Measurements from ENCODE around the gene HES5.

The HES5 gene

GRCh38 chr1:2502210-2502609, 27.9 kb downstream of the HES5 start:
- Histone ChIP-seq H3K4me3 (ENCODE audit: low read depth, low read length) (no peak overlapping the region), H3K27ac (ENCODE audit: low read depth, low read length) (no peak overlapping the region), H3K27me3 (ENCODE audit: control insufficient read depth, insufficient read depth, low read length) (peaks cover 3% of the 10 kb centered on the region; the same call in 1 of the 2 replicates), H3K4me1 (ENCODE audit: control insufficient read depth, insufficient read depth, low read length) (no peaks in the 10 kb centered on the region), H3K36me3 (ENCODE audit: control insufficient read depth, insufficient read depth, low read length) (no peaks in the 10 kb centered on the region), H3K9me3 (ENCODE audit: control insufficient read depth, insufficient read depth, low read depth, low read length) (no peaks in the 10 kb centered on the region), H3K9ac (ENCODE audit: low read length) (no peak overlapping the region)

GRCh38 chr1:2501820-2502119, 28.3 kb downstream of the HES5 start:
- H3K4me1 ChIP-seq (ENCODE audit: control insufficient read depth, insufficient read depth, low read length): no peaks in the 10 kb centered on the region
- no peak overlapping the region for H3K27ac ChIP-seq (ENCODE audit: low read depth, low read length)
- no peak overlapping the region for H3K4me3 ChIP-seq (ENCODE audit: low read depth, low read length)
- no peaks in the 10 kb centered on the region for H3K36me3 ChIP-seq (ENCODE audit: control insufficient read depth, insufficient read depth, low read length)
- H3K9me3 ChIP-seq (ENCODE audit: control insufficient read depth, insufficient read depth, low read depth, low read length): no peaks in the 10 kb centered on the region
- H3K9ac ChIP-seq (ENCODE audit: low read length): no peak overlapping the region
- peaks cover 4% of the 10 kb centered on the region; the same call in 1 of the 2 replicates for H3K27me3 ChIP-seq (ENCODE audit: control insufficient read depth, insufficient read depth, low read length)

GRCh38 chr1:2501041-2501819, 28.8 kb downstream of the HES5 start:
- no peak overlapping the region for H3K9ac ChIP-seq (ENCODE audit: low read length)
- no peaks in the 10 kb centered on the region for H3K36me3 ChIP-seq (ENCODE audit: control insufficient read depth, insufficient read depth, low read length)
- H3K9me3 ChIP-seq (ENCODE audit: control insufficient read depth, insufficient read depth, low read depth, low read length): no peaks in the 10 kb centered on the region
- H3K27ac ChIP-seq (ENCODE audit: low read depth, low read length): no peak overlapping the region
- peaks cover 4% of the 10 kb centered on the region; the same call in 1 of the 2 replicates for H3K27me3 ChIP-seq (ENCODE audit: control insufficient read depth, insufficient read depth, low read length)
- H3K4me3 ChIP-seq (ENCODE audit: low read depth, low read length): no peak overlapping the region
- no peaks in the 10 kb centered on the region for H3K4me1 ChIP-seq (ENCODE audit: control insufficient read depth, insufficient read depth, low read length)

GRCh38 chr1:2499986-2500596, 30.0 kb downstream of the HES5 start:
- H3K4me1 ChIP-seq (ENCODE audit: control insufficient read depth, insufficient read depth, low read length): no peaks in the 10 kb centered on the region
- H3K36me3 ChIP-seq (ENCODE audit: control insufficient read depth, insufficient read depth, low read length): no peaks in the 10 kb centered on the region
- H3K4me3 ChIP-seq (ENCODE audit: low read depth, low read length): no peak overlapping the region
- H3K9ac ChIP-seq (ENCODE audit: low read length): no peak overlapping the region
- H3K9me3 ChIP-seq (ENCODE audit: control insufficient read depth, insufficient read depth, low read depth, low read length): no peaks in the 10 kb centered on the region
- no peak overlapping the region for H3K27ac ChIP-seq (ENCODE audit: low read depth, low read length)
- H3K27me3 ChIP-seq (ENCODE audit: control insufficient read depth, insufficient read depth, low read length): peaks cover 4% of the 10 kb centered on the region; the same call in 1 of the 2 replicates

- H3K36me3 ChIP-seq (ENCODE audit: control insufficient read depth, insufficient read depth, low read length): no peaks in the 10 kb centered on the region
- H3K27ac ChIP-seq (ENCODE audit: low read depth, low read length): no peak overlapping the region
- H3K27me3 ChIP-seq (ENCODE audit: control insufficient read depth, insufficient read depth, low read length): peaks cover 4% of the 10 kb centered on the region; the same call in 1 of the 2 replicates
- H3K9ac ChIP-seq (ENCODE audit: low read length): no peak overlapping the region
- no peaks in the 10 kb centered on the region for H3K9me3 ChIP-seq (ENCODE audit: control insufficient read depth, insufficient read depth, low read depth, low read length)
- no peak overlapping the region for H3K4me3 ChIP-seq (ENCODE audit: low read depth, low read length)
- H3K4me1 ChIP-seq (ENCODE audit: control insufficient read depth, insufficient read depth, low read length): no peaks in the 10 kb centered on the region
Measured at GRCh38 chr1:2499260-2499659, 30.8 kb downstream of the HES5 start.

- no peaks in the 10 kb centered on the region for H3K4me1 ChIP-seq (ENCODE audit: control insufficient read depth, insufficient read depth, low read length)
Measured at GRCh38 chr1:2498648-2499047, 31.4 kb downstream of the HES5 start.

GRCh38 chr1:2497891-2498290, 32.2 kb downstream of the HES5 start:
- Histone ChIP-seq H3K27ac (ENCODE audit: low read depth, low read length) (no peak overlapping the region), H3K27me3 (ENCODE audit: control insufficient read depth, insufficient read depth, low read length) (peaks cover 4% of the 10 kb centered on the region; the same call in 1 of the 2 replicates), H3K9ac (ENCODE audit: low read length) (no peak overlapping the region), H3K4me1 (ENCODE audit: control insufficient read depth, insufficient read depth, low read length) (no peaks in the 10 kb centered on the region), H3K4me3 (ENCODE audit: low read depth, low read length) (no peak overlapping the region), H3K9me3 (ENCODE audit: control insufficient read depth, insufficient read depth, low read depth, low read length) (no peaks in the 10 kb centered on the region), H3K36me3 (ENCODE audit: control insufficient read depth, insufficient read depth, low read length) (no peaks in the 10 kb centered on the region)

More at GRCh38 chr1:2498648-2499047, 31.4 kb downstream of the HES5 start:
- Histone ChIP-seq H3K36me3 (ENCODE audit: control insufficient read depth, insufficient read depth, low read length) (no peaks in the 10 kb centered on the region), H3K9ac (ENCODE audit: low read length) (no peak overlapping the region), H3K27me3 (ENCODE audit: control insufficient read depth, insufficient read depth, low read length) (peaks cover 4% of the 10 kb centered on the region; the same call in 1 of the 2 replicates), H3K9me3 (ENCODE audit: control insufficient read depth, insufficient read depth, low read depth, low read length) (no peaks in the 10 kb centered on the region), H3K4me3 (ENCODE audit: low read depth, low read length) (no peak overlapping the region), H3K27ac (ENCODE audit: low read depth, low read length) (no peak overlapping the region)

GRCh38 chr1:2496746-2497145, 33.3 kb downstream of the HES5 start:
- H3K9me3 ChIP-seq (ENCODE audit: control insufficient read depth, insufficient read depth, low read depth, low read length): no peaks in the 10 kb centered on the region
- H3K27ac ChIP-seq (ENCODE audit: low read depth, low read length): no peak overlapping the region
- H3K9ac ChIP-seq (ENCODE audit: low read length): no peak overlapping the region
- H3K4me3 ChIP-seq (ENCODE audit: low read depth, low read length): no peak overlapping the region
- no peaks in the 10 kb centered on the region for H3K4me1 ChIP-seq (ENCODE audit: control insufficient read depth, insufficient read depth, low read length)
- no peaks in the 10 kb centered on the region for H3K36me3 ChIP-seq (ENCODE audit: control insufficient read depth, insufficient read depth, low read length)
- peaks cover 7% of the 10 kb centered on the region; the same call in 1 of the 2 replicates for H3K27me3 ChIP-seq (ENCODE audit: control insufficient read depth, insufficient read depth, low read length)

GRCh38 chr1:2496087-2496622, 33.9 kb downstream of the HES5 start:
- Histone ChIP-seq H3K4me1 (ENCODE audit: control insufficient read depth, insufficient read depth, low read length) (no peaks in the 10 kb centered on the region), H3K27me3 (ENCODE audit: control insufficient read depth, insufficient read depth, low read length) (peaks cover 7% of the 10 kb centered on the region; the same call in 1 of the 2 replicates), H3K9ac (ENCODE audit: low read length) (no peak overlapping the region), H3K27ac (ENCODE audit: low read depth, low read length) (no peak overlapping the region), H3K9me3 (ENCODE audit: control insufficient read depth, insufficient read depth, low read depth, low read length) (no peaks in the 10 kb centered on the region), H3K36me3 (ENCODE audit: control insufficient read depth, insufficient read depth, low read length) (no peaks in the 10 kb centered on the region), H3K4me3 (ENCODE audit: low read depth, low read length) (no peak overlapping the region)

GRCh38 chr1:2495546-2495945, 34.5 kb downstream of the HES5 start:
- Histone ChIP-seq H3K27ac (ENCODE audit: low read depth, low read length) (no peak overlapping the region), H3K4me3 (ENCODE audit: low read depth, low read length) (no peak overlapping the region), H3K27me3 (ENCODE audit: control insufficient read depth, insufficient read depth, low read length) (peaks cover 7% of the 10 kb centered on the region; the same call in 1 of the 2 replicates)

GRCh38 chr1:2495026-2495425, 35.0 kb downstream of the HES5 start:
- H3K27ac ChIP-seq (ENCODE audit: low read depth, low read length): no peak overlapping the region
- H3K27me3 ChIP-seq (ENCODE audit: control insufficient read depth, insufficient read depth, low read length): peaks cover 7% of the 10 kb centered on the region; the same call in 1 of the 2 replicates
- H3K9ac ChIP-seq (ENCODE audit: low read length): no peak overlapping the region
- no peaks in the 10 kb centered on the region for H3K9me3 ChIP-seq (ENCODE audit: control insufficient read depth, insufficient read depth, low read depth, low read length)
- no peaks in the 10 kb centered on the region for H3K4me1 ChIP-seq (ENCODE audit: control insufficient read depth, insufficient read depth, low read length)
- no peak overlapping the region for H3K4me3 ChIP-seq (ENCODE audit: low read depth, low read length)
- no peaks in the 10 kb centered on the region for H3K36me3 ChIP-seq (ENCODE audit: control insufficient read depth, insufficient read depth, low read length)

More at GRCh38 chr1:2495546-2495945, 34.5 kb downstream of the HES5 start:
- no peak overlapping the region for H3K9ac ChIP-seq (ENCODE audit: low read length)
- no peaks in the 10 kb centered on the region for H3K36me3 ChIP-seq (ENCODE audit: control insufficient read depth, insufficient read depth, low read length)
- H3K4me1 ChIP-seq (ENCODE audit: control insufficient read depth, insufficient read depth, low read length): no peaks in the 10 kb centered on the region
- H3K9me3 ChIP-seq (ENCODE audit: control insufficient read depth, insufficient read depth, low read depth, low read length): no peaks in the 10 kb centered on the region
